ENCODE data around the gene NFIA. TPM values are rescaled to one million over a fixed set of nuclear protein-coding genes. Genes with fewer than 3 reads are reported as not detected.

NFIA gene
- total RNA-seq, 1 experiment from 2014 or later = 20.9 TPM

DNA sequence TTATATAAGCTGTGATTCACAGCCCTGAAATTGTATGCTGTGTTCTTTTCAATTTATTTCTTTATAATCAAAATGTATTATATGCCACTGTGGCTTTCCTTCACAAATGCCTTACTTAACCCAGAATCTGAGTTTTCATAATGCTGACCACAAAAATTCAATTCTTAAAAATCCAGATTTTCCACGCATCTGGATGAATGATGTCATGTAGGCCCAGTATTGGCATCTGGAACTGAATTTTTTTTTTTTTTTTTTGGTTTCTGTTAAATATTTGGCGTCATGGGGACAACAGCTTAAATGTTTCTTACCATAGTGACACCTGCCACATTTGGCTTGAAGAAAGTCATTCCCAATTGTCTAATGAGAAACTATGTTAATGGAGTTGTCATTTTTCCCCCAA is 345.8 kb downstream of the NFIA start:
- H3K27ac ChIP-seq (ENCODE audit: low read length) = no peak overlapping the region
- no peaks in the 10 kb centered on the region for H3K27me3 ChIP-seq (ENCODE audit: control insufficient read depth, insufficient read depth, low read length)
- no peak for ATAC-seq
- H3K4me1 ChIP-seq (ENCODE audit: control insufficient read depth, insufficient read depth, low read length) = no peaks in the 10 kb centered on the region
- no peak for DNase-seq (ENCODE audit: low read depth, low spot score)
- no peaks in the 10 kb centered on the region for H3K36me3 ChIP-seq (ENCODE audit: control insufficient read depth, insufficient read depth, low read length)
- no TSS peak for BruUV-seq (replicated peaks)
- ChIA-PET CTCF (no interaction called here), POLR2A (no interaction called here)
- in situ Hi-C loops (cut with HindIII; ENCODE audit: low pct_unique_long_range_greater_than_20kb, low sequenced_read_pairs) (no loop called here), intact Hi-C loops (cut with micrococcal nuclease; ENCODE audit: unreplicated experiment) (no loop called here)
- no peaks in the 10 kb centered on the region for H3K9me3 ChIP-seq (ENCODE audit: control insufficient read depth, insufficient read depth, low read depth, low read length)
- no peak for TF ChIP-seq TCF7L2 (IDR thresholded peaks at IDR 0.05; ENCODE audit: low read depth, low read length)
- TF ChIP-seq, protein P1, sequence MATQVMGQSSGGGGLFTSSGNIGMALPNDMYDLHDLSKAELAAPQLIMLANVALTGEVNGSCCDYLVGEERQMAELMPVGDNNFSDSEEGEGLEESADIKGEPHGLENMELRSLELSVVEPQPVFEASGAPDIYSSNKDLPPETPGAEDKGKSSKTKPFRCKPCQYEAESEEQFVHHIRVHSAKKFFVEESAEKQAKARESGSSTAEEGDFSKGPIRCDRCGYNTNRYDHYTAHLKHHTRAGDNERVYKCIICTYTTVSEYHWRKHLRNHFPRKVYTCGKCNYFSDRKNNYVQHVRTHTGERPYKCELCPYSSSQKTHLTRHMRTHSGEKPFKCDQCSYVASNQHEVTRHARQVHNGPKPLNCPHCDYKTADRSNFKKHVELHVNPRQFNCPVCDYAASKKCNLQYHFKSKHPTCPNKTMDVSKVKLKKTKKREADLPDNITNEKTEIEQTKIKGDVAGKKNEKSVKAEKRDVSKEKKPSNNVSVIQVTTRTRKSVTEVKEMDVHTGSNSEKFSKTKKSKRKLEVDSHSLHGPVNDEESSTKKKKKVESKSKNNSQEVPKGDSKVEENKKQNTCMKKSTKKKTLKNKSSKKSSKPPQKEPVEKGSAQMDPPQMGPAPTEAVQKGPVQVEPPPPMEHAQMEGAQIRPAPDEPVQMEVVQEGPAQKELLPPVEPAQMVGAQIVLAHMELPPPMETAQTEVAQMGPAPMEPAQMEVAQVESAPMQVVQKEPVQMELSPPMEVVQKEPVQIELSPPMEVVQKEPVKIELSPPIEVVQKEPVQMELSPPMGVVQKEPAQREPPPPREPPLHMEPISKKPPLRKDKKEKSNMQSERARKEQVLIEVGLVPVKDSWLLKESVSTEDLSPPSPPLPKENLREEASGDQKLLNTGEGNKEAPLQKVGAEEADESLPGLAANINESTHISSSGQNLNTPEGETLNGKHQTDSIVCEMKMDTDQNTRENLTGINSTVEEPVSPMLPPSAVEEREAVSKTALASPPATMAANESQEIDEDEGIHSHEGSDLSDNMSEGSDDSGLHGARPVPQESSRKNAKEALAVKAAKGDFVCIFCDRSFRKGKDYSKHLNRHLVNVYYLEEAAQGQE (IDR thresholded peaks at IDR 0.05; ENCODE audit: insufficient read depth in 1 of 2, low read depth in 2 of 2, low read length in 1 of 2) = no peak
- no peak for TF ChIP-seq SIN3A (IDR thresholded peaks at IDR 0.05; ENCODE audit: borderline replicate concordance, insufficient read depth, low read depth, low read length)
- TF ChIP-seq, protein P2, sequence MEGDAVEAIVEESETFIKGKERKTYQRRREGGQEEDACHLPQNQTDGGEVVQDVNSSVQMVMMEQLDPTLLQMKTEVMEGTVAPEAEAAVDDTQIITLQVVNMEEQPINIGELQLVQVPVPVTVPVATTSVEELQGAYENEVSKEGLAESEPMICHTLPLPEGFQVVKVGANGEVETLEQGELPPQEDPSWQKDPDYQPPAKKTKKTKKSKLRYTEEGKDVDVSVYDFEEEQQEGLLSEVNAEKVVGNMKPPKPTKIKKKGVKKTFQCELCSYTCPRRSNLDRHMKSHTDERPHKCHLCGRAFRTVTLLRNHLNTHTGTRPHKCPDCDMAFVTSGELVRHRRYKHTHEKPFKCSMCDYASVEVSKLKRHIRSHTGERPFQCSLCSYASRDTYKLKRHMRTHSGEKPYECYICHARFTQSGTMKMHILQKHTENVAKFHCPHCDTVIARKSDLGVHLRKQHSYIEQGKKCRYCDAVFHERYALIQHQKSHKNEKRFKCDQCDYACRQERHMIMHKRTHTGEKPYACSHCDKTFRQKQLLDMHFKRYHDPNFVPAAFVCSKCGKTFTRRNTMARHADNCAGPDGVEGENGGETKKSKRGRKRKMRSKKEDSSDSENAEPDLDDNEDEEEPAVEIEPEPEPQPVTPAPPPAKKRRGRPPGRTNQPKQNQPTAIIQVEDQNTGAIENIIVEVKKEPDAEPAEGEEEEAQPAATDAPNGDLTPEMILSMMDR (IDR thresholded peaks at IDR 0.05) = no peak
- TF ChIP-seq POLR2AphosphoS5 (IDR thresholded peaks at IDR 0.05; ENCODE audit: low read depth, low read length) = no peak
- H3K4me3 ChIP-seq (ENCODE audit: low read depth in 2 of 2, low read length in 2 of 2) = no peak overlapping the region

DNA sequence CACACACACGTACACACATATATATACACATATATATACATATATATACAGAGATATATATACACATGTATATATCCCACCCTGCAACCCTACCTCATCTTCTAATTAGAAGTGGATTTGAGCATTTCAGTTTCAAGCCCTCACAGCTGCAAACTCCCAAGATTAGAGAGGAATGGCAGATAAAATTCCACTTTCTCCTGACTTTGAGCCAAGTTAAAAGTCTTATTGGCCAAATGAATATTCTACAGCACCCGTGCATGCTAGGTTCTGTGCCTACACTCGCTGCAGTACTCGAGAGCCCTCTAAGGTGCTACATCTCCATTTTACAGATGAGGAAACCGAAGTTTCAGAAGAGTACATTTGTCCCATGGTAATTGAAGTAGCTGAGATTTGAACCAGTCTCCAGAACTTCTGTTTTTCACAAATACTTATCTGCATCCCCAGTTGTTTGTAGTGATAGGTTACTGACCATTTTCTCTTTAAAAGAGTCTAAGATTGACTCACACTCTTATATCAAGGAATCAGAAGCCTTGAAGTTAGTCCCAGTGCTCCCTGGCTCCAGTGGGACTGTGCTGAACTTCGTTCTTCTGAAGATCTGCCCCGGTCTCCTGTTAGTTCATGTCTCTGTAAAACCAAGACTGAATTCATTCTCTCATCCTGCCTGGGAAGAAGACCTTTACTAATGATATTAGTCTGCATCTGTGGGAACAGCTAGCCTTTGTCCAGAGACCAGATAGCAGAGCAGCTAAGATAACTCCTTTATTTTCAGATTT is 350.4 kb downstream of the NFIA start:
- H3K27ac ChIP-seq (ENCODE audit: low read length) = no peak overlapping the region
- in situ Hi-C loops (cut with HindIII; ENCODE audit: low pct_unique_long_range_greater_than_20kb, low sequenced_read_pairs) (no loop called here), intact Hi-C loops (cut with micrococcal nuclease; ENCODE audit: unreplicated experiment) (no loop called here)
- DNase-seq (ENCODE audit: low read depth, low spot score) = no peak
- no peak for ATAC-seq
- no TSS peak for BruUV-seq (replicated peaks)
- POLR2A ChIA-PET = interaction anchor here (0.6 kb wide), 1 partner anchor 296 kb away, joined by 3 read pairs; no protein-coding TSS in a partner anchor
- no peak overlapping the region for H3K4me3 ChIP-seq (ENCODE audit: low read depth in 2 of 2, low read length in 2 of 2)
- TF ChIP-seq TCF7L2 (IDR thresholded peaks at IDR 0.05; ENCODE audit: low read depth, low read length) (no peak), POLR2AphosphoS5 (IDR thresholded peaks at IDR 0.05; ENCODE audit: low read depth, low read length) (no peak), SIN3A (IDR thresholded peaks at IDR 0.05; ENCODE audit: borderline replicate concordance, insufficient read depth, low read depth, low read length) (no peak)
- TF ChIP-seq, protein P2 (IDR thresholded peaks at IDR 0.05) = no peak
- TF ChIP-seq, protein P1 (IDR thresholded peaks at IDR 0.05; ENCODE audit: insufficient read depth in 1 of 2, low read depth in 2 of 2, low read length in 1 of 2) = no peak
- no peaks in the 10 kb centered on the region for H3K4me1 ChIP-seq (ENCODE audit: control insufficient read depth, insufficient read depth, low read length)
- CTCF ChIA-PET = no interaction called here
- no peaks in the 10 kb centered on the region for H3K9me3 ChIP-seq (ENCODE audit: control insufficient read depth, insufficient read depth, low read depth, low read length)
- H3K27me3 ChIP-seq (ENCODE audit: control insufficient read depth, insufficient read depth, low read length) = no peaks in the 10 kb centered on the region
- H3K36me3 ChIP-seq (ENCODE audit: control insufficient read depth, insufficient read depth, low read length) = no peaks in the 10 kb centered on the region

All from Panc1 (cell line).